GM12878 (cell line): ENCODE data around the gene CLIC5. TPM values are rescaled to one million over a fixed set of nuclear protein-coding genes. Genes with fewer than 3 reads are reported as not detected.

Experiments used
- ATAC-seq: fragments of 200-7000 bp; cut with Tn5 transposase; 3 replicates; pipeline ENCODE4 v1.9.1; 2020; ENCODE audit warnings: mild to moderate bottlenecking, moderate library complexity
- BruUV-seq: library from RNA; stranded (reverse); fragments of 400-500 nt; replicated peaks from 2 replicates; lab custom pipeline; 2021; lab: Mats Ljungman, UMichigan
- CTCF ChIA-PET: fragments of 300-600 bp; sonication (Branson Sonifier 250); formaldehyde crosslinking; extraction: SDS; loops from one replicate; lab custom pipeline; 2021; ENCODE audit warnings: inconsistent platforms; lab: Yijun Ruan, JAX
- POLR2A ChIA-PET: fragments of 350-600 bp; formaldehyde crosslinking; extraction: SDS; loops from one replicate; lab custom pipeline; 2021; ENCODE audit warnings: inconsistent platforms; lab: Charles Lee
- RAD21 ChIA-PET: fragments of 300-600 bp; sonication (Branson Sonifier 250); formaldehyde crosslinking; loops from one replicate; lab custom pipeline; 2023; ENCODE audit warnings: antibody characterized with exemption; ENCODE audit not compliant: unreplicated experiment; lab: Charles Lee
- SMC1A ChIA-PET: fragments of 300-600 bp; sonication (Branson Sonifier 250); formaldehyde crosslinking; loops from one replicate; lab custom pipeline; 2023; ENCODE audit not compliant: unreplicated experiment, uncharacterized antibody; lab: Charles Lee
- DNase-seq: peaks from one replicate; pipeline ENCODE4 v3.0.0-alpha.2; 2011; ENCODE audit warnings: low read depth, low spot score
- FAIRE-seq: peaks from 3 replicates; lab custom pipeline; 2011; peaks lifted over from hg19 to GRCh38; lab: Jason Lieb, UNC
- H2AFZ ChIP-seq: 2 replicates; pipeline ENCODE4 v1.6.0; 2011; ENCODE audit warnings: low read depth, low read length, control low read depth; ENCODE audit not compliant: control insufficient read depth
- H3K27ac ChIP-seq: 2 replicates; pipeline ENCODE4 v1.5.1; 2011; ENCODE audit warnings: control low read depth; ENCODE audit not compliant: control insufficient read depth, insufficient read depth
- H3K27me3 ChIP-seq, 2 experiments: replicated peaks in 1 of 2; 2 replicates each; pipeline versions ENCODE4 v1.6.0 to v1.6.1; 2011; ENCODE audit warnings: low read length in 1 of 2; ENCODE audit not compliant: control insufficient read depth in 2 of 2, insufficient read depth in 2 of 2
- H3K36me3 ChIP-seq, 2 experiments: 2 replicates each; pipeline ENCODE4 v1.5.1; 2011; ENCODE audit warnings: low read length in 1 of 2; ENCODE audit not compliant: control insufficient read depth in 2 of 2, insufficient read depth in 2 of 2
- H3K4me1 ChIP-seq: 2 replicates; pipeline ENCODE4 v1.6.1; 2011; ENCODE audit warnings: mild to moderate bottlenecking, low read length, moderate library complexity, mixed read lengths; ENCODE audit not compliant: control insufficient read depth, insufficient read depth
- H3K4me2 ChIP-seq: 2 replicates; pipeline ENCODE4 v1.6.0; 2011; ENCODE audit warnings: control low read depth; ENCODE audit not compliant: control insufficient read depth, insufficient read depth
- H3K4me3 ChIP-seq: fragments of 200-600 bp; sonication (generic); 2 replicates; pipeline ENCODE4 v1.5.1; 2016
- H3K79me2 ChIP-seq: 2 replicates; pipeline ENCODE4 v1.6.0; 2011; ENCODE audit warnings: low read length; ENCODE audit not compliant: control insufficient read depth, insufficient read depth
- H3K9ac ChIP-seq: 2 replicates; pipeline ENCODE4 v1.8.0; 2011; ENCODE audit warnings: low read length, control low read depth, mixed read lengths; ENCODE audit not compliant: control insufficient read depth, insufficient read depth
- H3K9me3 ChIP-seq: replicated peaks from 3 replicates; pipeline ENCODE4 v1.5.1; 2011; ENCODE audit warnings: mild to moderate bottlenecking, low read length; ENCODE audit not compliant: control insufficient read depth, insufficient read depth
- H4K20me1 ChIP-seq: 2 replicates; pipeline ENCODE4 v1.6.0; 2011; ENCODE audit not compliant: control insufficient read depth, insufficient read depth
- CTCF ChIP-seq, 3 experiments: IDR thresholded peaks in 2 of 3; conservative IDR thresholded peaks in 1 of 3; 2 replicates each; pipeline ENCODE4 v1.5.1; 2011; ENCODE audit warnings: low read depth in 3 of 3, low read length in 3 of 3, mild to moderate bottlenecking in 3 of 3, control low read depth in 2 of 3, moderate library complexity in 2 of 3, inconsistent platforms in 1 of 3, mixed read lengths in 1 of 3; ENCODE audit not compliant: control insufficient read depth in 2 of 3, insufficient read depth in 1 of 3; ENCODE audit errors: extremely low read depth in 1 of 3
- EED ChIP-seq: sonication (generic); IDR thresholded peaks from 2 replicates; pipeline ENCODE4 v1.6.1; 2016; ENCODE audit warnings: antibody characterized with exemption, low read depth
- IKZF2 ChIP-seq, 2 experiments: fragments of 450-650 bp; IDR thresholded peaks; 2 replicates each; pipeline ENCODE4 v1.6.1; 2017; ENCODE audit warnings: mild to moderate bottlenecking in 2 of 2, moderate library complexity in 2 of 2
- TBL1XR1 ChIP-seq: IDR thresholded peaks from 2 replicates; pipeline ENCODE4 v1.6.1; 2012; ENCODE audit warnings: low read depth, low read length, improper control_type of control experiment
- WGBS: methylation state at CpG from one replicate; pipeline ENCODE4 v1.1.6; 2016; ENCODE audit warnings: low lambda C conversion rate; ENCODE audit not compliant: insufficient replicate concordance, insufficient coverage; ENCODE audit errors: missing lambda C conversion rate; 5-methylcytosine and 5-hydroxymethylcytosine counted together
- in situ Hi-C: fragments of 300-500 bp; cut with MboI; formaldehyde crosslinking; loops from 9 replicates; pipeline ENCODE4 v1.14.3; 2018; ENCODE audit warnings: mixed read lengths
- intact Hi-C: fragments of 100-400 bp; cut with micrococcal nuclease; formaldehyde crosslinking; loops from one replicate; pipeline ENCODE4 v1.14.2; 2022; ENCODE audit not compliant: unreplicated experiment
- polyA plus RNA-seq, 11 experiments: library from polyadenylated mRNA; depleted of rRNA in 4 of 11; unstranded in 6 of 11; stranded (reverse) in 5 of 11; fragments of >200 nt; fragmentation: Nextera tagmentation in 4 of 11; fragmentation: Illumina TruSeq in 1 of 11; extraction: Ambion mirVana in 4 of 11; extraction: Trizol in 1 of 11; gene quantifications; 1 replicate in 1 of 11; 2 replicates in 10 of 11; pipeline versions ENCODE4 v1.2.1 to v1.2.3, GENCODE V29; 2011 to 2016; ENCODE audit warnings: inconsistent platforms in 2 of 11, missing spikeins in 2 of 11, low read depth in 1 of 11
- total RNA-seq, 4 experiments: library from RNA; depleted of rRNA in 3 of 4; stranded (reverse); fragments of >200 nt in 3 of 4; fragmentation: Illumina TruSeq in 1 of 4; extraction: Trizol in 1 of 4; gene quantifications; 2 replicates each; pipeline versions ENCODE4 v1.2.1 to v1.2.3, GENCODE V29; 2013 to 2021

Gene CLIC5
- total and polyA plus RNA-seq, 10 of the 15 experiments (the other 5 are each of a cell fraction or from before 2014, with no cell fraction given): 0.01 to 0.08 (median 0.02) TPM; not detected in 7

GRCh38 chr6:45857827-45858226 is 157.8 kb downstream of the CLIC5 start:
- no peak overlapping the region for H3K4me2 ChIP-seq
- BruUV-seq: no TSS peak
- WGBS: 29% methylated on average over 2 of the region's 2 CpGs
- ChIA-PET POLR2A (no interaction called here), SMC1A (no interaction called here), RAD21 (no interaction called here), CTCF (no interaction called here)
- no peaks in the 10 kb centered on the region for H4K20me1 ChIP-seq
- DNase-seq: no peak
- no peaks in the 10 kb centered on the region for H3K9me3 ChIP-seq
- no peak for FAIRE-seq
- H3K27me3 ChIP-seq: no peaks in the 10 kb centered on the region; a peak in 1 of 4 replicates
- H3K79me2 ChIP-seq: no peaks in the 10 kb centered on the region
- H3K4me3 ChIP-seq: no peak overlapping the region
- no peaks in the 10 kb centered on the region for H3K4me1 ChIP-seq
- no peak overlapping the region for H3K9ac ChIP-seq
- intact Hi-C loops: no loop called here
- TF ChIP-seq TBL1XR1: no peak
- TF ChIP-seq, all 136 proteins: peak for 0
- Histone ChIP-seq H2AFZ (no peak overlapping the region), H3K36me3 (no peaks in the 10 kb centered on the region), H3K27ac (no peak overlapping the region)
- in situ Hi-C loops: no loop called here
- ATAC-seq: no peak

DNA sequence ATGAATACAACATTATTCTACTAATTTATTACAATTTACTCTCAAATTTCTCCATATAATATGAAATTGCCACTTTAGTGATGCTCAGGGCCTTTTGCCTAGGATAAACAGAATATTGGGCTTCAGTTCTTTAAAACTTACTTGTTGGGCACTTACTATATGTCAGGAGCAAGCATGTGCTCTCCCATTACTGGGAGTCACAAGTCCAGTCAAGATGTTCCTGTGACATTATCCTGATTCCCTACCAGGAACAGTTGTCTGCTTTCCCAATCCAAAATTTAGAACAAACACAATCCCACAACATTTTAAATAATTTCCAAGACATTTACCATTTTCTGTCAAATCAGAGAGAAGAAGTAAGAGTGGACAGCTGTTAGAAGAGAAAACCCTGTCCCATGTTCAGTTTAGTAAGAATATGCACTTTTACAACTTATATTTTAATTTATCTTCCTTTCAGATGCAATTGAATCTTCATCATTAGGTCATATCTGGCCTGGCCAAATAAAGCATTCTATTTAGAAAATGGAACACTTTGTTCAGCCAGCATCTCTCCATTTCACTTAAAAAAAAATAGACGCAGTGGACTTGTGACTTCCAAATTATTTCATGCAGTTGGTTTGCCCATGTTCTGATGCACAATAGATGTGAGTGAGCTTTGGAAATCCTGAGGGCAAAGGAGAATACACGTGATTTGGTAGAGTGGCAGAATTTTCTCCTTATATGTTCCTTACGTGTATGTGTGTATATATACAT is 159.8 kb downstream of the CLIC5 start:
- ChIA-PET POLR2A (no interaction called here), SMC1A (no interaction called here), CTCF (interaction anchor here (0.7 kb wide), 1 partner anchor 1385 kb away, joined by 3 read pairs; no protein-coding TSS in a partner anchor), RAD21 (no interaction called here)
- FAIRE-seq (no peak), DNase-seq (no peak), ATAC-seq (no peak)
- H3K27ac ChIP-seq: no peak overlapping the region
- H4K20me1 ChIP-seq: no peaks in the 10 kb centered on the region
- intact Hi-C loops: no loop called here
- H3K9ac ChIP-seq: no peak overlapping the region
- H3K79me2 ChIP-seq: no peaks in the 10 kb centered on the region
- TF ChIP-seq EED (no peak), CTCF (IDR thresholded peaks at IDR 0.05 in 2 of 3, conservative IDR thresholded peaks at IDR 0.05 in 1 of 3; ENCODE audit: control insufficient read depth in 2 of 3, extremely low read depth in 1 of 3, insufficient read depth in 1 of 3, low read depth in 3 of 3, low read length in 3 of 3) (no peak), IKZF2 (IDR thresholded peaks at IDR 0.05) (no peak)
- no peaks in the 10 kb centered on the region for H3K36me3 ChIP-seq
- H3K9me3 ChIP-seq: no peaks in the 10 kb centered on the region
- H3K4me2 ChIP-seq: no peak overlapping the region
- WGBS: 30% methylated on average over 3 of the region's 3 CpGs
- in situ Hi-C loops: no loop called here
- H2AFZ ChIP-seq: no peak overlapping the region
- BruUV-seq: no TSS peak
- H3K4me3 ChIP-seq: no peak overlapping the region
- H3K4me1 ChIP-seq: no peaks in the 10 kb centered on the region
- no peaks in the 10 kb centered on the region; a peak in 2 of 4 replicates for H3K27me3 ChIP-seq
